ENCODE measurements around the gene MEDAG. TPM values are rescaled to one million over a fixed set of nuclear protein-coding genes. Genes with fewer than 3 reads are reported as not detected.

MEDAG gene
- total RNA-seq, 1 experiment from 2014 or later, result not detected

DNA sequence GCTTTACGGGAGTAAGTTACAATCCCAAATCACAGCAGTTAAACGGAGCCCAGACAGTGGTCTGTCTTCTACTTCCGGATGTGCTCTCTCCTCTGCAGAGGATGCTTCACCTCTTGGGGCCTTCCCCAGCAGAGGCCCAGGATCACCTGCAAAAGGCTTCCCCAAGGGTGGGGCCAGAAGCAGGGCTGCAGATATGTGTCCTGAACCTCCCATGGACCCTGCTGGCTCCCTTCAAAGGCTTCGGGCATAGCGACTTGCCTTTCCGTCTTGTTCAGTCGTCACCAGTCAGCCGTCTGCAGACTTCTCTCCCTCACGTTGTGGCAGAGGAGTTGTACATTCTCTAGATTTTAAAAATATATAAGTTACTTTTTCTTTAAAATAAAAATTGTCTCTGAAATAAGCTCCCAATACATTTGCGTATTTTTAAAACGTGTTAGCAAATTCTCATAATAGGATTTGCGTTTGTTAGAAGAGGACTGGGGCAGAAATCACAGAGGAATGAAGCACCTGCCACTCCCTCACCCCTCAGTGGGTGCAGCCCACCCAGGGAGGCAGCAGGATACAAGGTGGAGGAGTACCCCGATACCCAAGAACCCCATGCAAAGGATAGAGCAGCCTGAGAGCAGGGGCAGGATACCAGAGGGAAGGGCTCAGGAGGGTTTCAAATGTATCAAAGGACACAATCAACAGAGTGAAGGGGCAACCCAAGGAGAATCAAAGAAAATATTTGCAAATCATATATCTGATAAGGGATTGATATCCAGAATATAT, 22.9 kb upstream of the MEDAG start:
- no peak for TF ChIP-seq EZH2 (IDR thresholded peaks at IDR 0.05; ENCODE audit: borderline replicate concordance, low read depth, low read length, poor library complexity, severe bottlenecking)
- TF ChIP-seq, protein P1, sequence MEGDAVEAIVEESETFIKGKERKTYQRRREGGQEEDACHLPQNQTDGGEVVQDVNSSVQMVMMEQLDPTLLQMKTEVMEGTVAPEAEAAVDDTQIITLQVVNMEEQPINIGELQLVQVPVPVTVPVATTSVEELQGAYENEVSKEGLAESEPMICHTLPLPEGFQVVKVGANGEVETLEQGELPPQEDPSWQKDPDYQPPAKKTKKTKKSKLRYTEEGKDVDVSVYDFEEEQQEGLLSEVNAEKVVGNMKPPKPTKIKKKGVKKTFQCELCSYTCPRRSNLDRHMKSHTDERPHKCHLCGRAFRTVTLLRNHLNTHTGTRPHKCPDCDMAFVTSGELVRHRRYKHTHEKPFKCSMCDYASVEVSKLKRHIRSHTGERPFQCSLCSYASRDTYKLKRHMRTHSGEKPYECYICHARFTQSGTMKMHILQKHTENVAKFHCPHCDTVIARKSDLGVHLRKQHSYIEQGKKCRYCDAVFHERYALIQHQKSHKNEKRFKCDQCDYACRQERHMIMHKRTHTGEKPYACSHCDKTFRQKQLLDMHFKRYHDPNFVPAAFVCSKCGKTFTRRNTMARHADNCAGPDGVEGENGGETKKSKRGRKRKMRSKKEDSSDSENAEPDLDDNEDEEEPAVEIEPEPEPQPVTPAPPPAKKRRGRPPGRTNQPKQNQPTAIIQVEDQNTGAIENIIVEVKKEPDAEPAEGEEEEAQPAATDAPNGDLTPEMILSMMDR (conservative IDR thresholded peaks at IDR 0.05; ENCODE audit: low read depth, low read length), result no peak
- no peak overlapping the region for H3K4me3 ChIP-seq (ENCODE audit: low read depth, low read length, poor library complexity, severe bottlenecking)
- no peaks in the 10 kb centered on the region for H3K27me3 ChIP-seq (replicated peaks; ENCODE audit: insufficient read depth, low read depth, low read length, poor library complexity)
- no peak for DNase-seq (ENCODE audit: low spot score)
- H3K27ac ChIP-seq (ENCODE audit: low read depth, low read length, poor library complexity, severe bottlenecking), result no peak overlapping the region
- intact Hi-C loops (cut with micrococcal nuclease; ENCODE audit: unreplicated experiment), result no loop called here
- H3K36me3 ChIP-seq (ENCODE audit: insufficient read depth, low read length, poor library complexity, severe bottlenecking), result no peaks in the 10 kb centered on the region
- peaks cover 17% of the 10 kb centered on the region for H3K4me1 ChIP-seq (ENCODE audit: insufficient read depth, low read length, poor library complexity, severe bottlenecking)
- POLR2A ChIA-PET (ENCODE audit: low non-redundant PET), result no interaction called here
- BruUV-seq (replicated peaks), result no TSS peak
- H3K9me3 ChIP-seq (ENCODE audit: low read depth, low read length, poor library complexity, severe bottlenecking), result peaks cover 2% of the 10 kb centered on the region
- CTCF ChIA-PET, result no interaction called here

DNA sequence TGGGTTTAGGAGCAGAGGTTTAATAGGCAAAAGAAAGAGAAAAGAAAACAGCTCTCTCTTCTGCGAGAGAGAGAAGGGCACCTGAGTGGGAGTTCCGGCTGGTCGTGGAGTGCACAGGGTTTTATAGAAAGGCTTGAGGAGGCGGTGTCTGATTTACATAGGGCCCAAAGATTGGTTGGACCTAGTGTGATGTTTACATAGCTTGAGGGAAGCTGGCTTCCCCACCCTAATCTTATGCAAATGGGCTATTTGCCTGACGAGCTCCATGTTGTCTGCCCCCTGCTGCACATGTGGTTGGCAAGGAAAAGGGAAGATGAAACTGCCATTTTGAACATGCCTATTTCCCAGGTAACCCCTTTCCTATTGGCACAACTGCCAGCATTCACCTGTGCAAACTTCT, 21.5 kb upstream of the MEDAG start:
- Histone ChIP-seq H3K4me3 (ENCODE audit: low read depth, low read length, poor library complexity, severe bottlenecking) (no peak overlapping the region), H3K27me3 (replicated peaks; ENCODE audit: insufficient read depth, low read depth, low read length, poor library complexity) (no peaks in the 10 kb centered on the region), H3K9me3 (ENCODE audit: low read depth, low read length, poor library complexity, severe bottlenecking) (peaks cover 2% of the 10 kb centered on the region), H3K4me1 (ENCODE audit: insufficient read depth, low read length, poor library complexity, severe bottlenecking) (peaks cover 17% of the 10 kb centered on the region), H3K27ac (ENCODE audit: low read depth, low read length, poor library complexity, severe bottlenecking) (no peak overlapping the region), H3K36me3 (ENCODE audit: insufficient read depth, low read length, poor library complexity, severe bottlenecking) (no peaks in the 10 kb centered on the region)
- intact Hi-C loops (cut with micrococcal nuclease; ENCODE audit: unreplicated experiment), result no loop called here
- ChIA-PET POLR2A (ENCODE audit: low non-redundant PET) (interaction anchor here (0.6 kb wide), 1 partner anchor 133 kb away, joined by 3 read pairs; no protein-coding TSS in a partner anchor), CTCF (no interaction called here)
- TF ChIP-seq, protein P1 (conservative IDR thresholded peaks at IDR 0.05; ENCODE audit: low read depth, low read length), result no peak
- TF ChIP-seq EZH2 (IDR thresholded peaks at IDR 0.05; ENCODE audit: borderline replicate concordance, low read depth, low read length, poor library complexity, severe bottlenecking), result no peak
- peak; percentile 50 for DNase-seq (ENCODE audit: low spot score)
- BruUV-seq (replicated peaks), result no TSS peak

DNA sequence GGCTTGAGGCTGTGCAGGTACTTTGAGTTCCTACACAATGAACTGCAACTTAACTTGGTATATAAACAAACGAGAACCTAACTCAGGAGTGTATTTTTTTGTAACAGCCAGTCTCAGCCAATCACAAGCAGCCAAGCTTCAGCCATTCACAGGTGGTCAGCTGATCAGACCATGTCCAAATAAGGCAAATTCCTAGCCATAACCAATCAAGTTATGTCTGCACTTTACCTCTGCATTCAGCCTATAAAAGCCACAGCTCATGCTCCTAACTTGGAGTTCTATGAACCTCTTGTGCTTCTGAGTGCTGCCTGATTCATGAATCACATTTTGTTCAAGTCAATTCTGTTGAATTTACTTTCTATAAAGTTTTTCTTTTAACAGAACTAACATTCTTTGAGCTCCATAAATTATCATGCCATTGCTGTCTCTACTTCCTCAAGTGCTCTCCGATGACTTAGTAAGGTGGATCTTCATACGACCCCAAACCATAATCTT, 16.8 kb upstream of the MEDAG start:
- POLR2A ChIA-PET (ENCODE audit: low non-redundant PET), result interaction anchor here (0.6 kb wide), 1 partner anchor 68 kb away, joined by 3 read pairs; no protein-coding TSS in a partner anchor
- Histone ChIP-seq H3K4me3 (ENCODE audit: low read depth, low read length, poor library complexity, severe bottlenecking) (no peak overlapping the region), H3K27ac (ENCODE audit: low read depth, low read length, poor library complexity, severe bottlenecking) (no peak overlapping the region), H3K4me1 (ENCODE audit: insufficient read depth, low read length, poor library complexity, severe bottlenecking) (no peaks in the 10 kb centered on the region), H3K9me3 (ENCODE audit: low read depth, low read length, poor library complexity, severe bottlenecking) (peaks cover 2% of the 10 kb centered on the region), H3K27me3 (replicated peaks; ENCODE audit: insufficient read depth, low read depth, low read length, poor library complexity) (no peaks in the 10 kb centered on the region), H3K36me3 (ENCODE audit: insufficient read depth, low read length, poor library complexity, severe bottlenecking) (no peaks in the 10 kb centered on the region)
- CTCF ChIA-PET, result no interaction called here
- DNase-seq (ENCODE audit: low spot score), result no peak
- no peak for TF ChIP-seq EZH2 (IDR thresholded peaks at IDR 0.05; ENCODE audit: borderline replicate concordance, low read depth, low read length, poor library complexity, severe bottlenecking)
- intact Hi-C loops (cut with micrococcal nuclease; ENCODE audit: unreplicated experiment), result no loop called here
- no TSS peak for BruUV-seq (replicated peaks)

Measured in A673 (cell line).